A549 (cell line): ENCODE data around the gene FAM234B. TPM values are rescaled to one million over a fixed set of nuclear protein-coding genes. Genes with fewer than 3 reads are reported as not detected.

ENCODE experiments used
- ATAC-seq, 2 experiments: fragments of 200-7000 bp in 1 of 2; fragments of >200 bp in 1 of 2; cut with Nextera tagmentation in 1 of 2; cut with Tn5 transposase in 1 of 2; 3 replicates each; pipeline versions ENCODE4 v1.8.0 to v1.9.1; 2018 to 2020; ENCODE audit warnings: mild to moderate bottlenecking in 1 of 2, moderate library complexity in 1 of 2
- CTCF ChIA-PET: fragments of 300-600 bp; sonication (Branson Sonifier 250); formaldehyde crosslinking; extraction: SDS; loops from one replicate; lab custom pipeline; 2021; ENCODE audit warnings: antibody characterized with exemption, inconsistent platforms; lab: Yijun Ruan, JAX
- POLR2A ChIA-PET: fragments of 350-600 bp; formaldehyde crosslinking; extraction: SDS; loops from one replicate; lab custom pipeline; 2021; ENCODE audit warnings: antibody characterized with exemption, inconsistent platforms; lab: Yijun Ruan, JAX
- DNase-seq, 2 experiments: peaks; one replicate each; pipeline versions ENCODE4 v3.0.0 to v3.0.0-alpha.2; 2011 to 2016; ENCODE audit warnings: low read depth in 1 of 2, low spot score in 1 of 2
- FAIRE-seq: peaks from 2 replicates; lab custom pipeline; 2011; peaks lifted over from hg19 to GRCh38; lab: Jason Lieb, UNC
- H3K27ac ChIP-seq, 2 experiments: fragments of >200 bp; sonication (Bioruptor Twin); formaldehyde crosslinking; 3 replicates each; pipeline ENCODE4 v1.5.1; 2016 to 2017
- H3K4me1 ChIP-seq: fragments of >200 bp; sonication (Bioruptor Twin); formaldehyde crosslinking; 3 replicates; pipeline ENCODE4 v1.6.1; 2016
- H3K4me2 ChIP-seq: fragments of >200 bp; sonication (Bioruptor Twin); formaldehyde crosslinking; 3 replicates; pipeline ENCODE4 v1.6.1; 2016
- H3K4me3 ChIP-seq: fragments of >200 bp; sonication (Bioruptor Twin); formaldehyde crosslinking; 3 replicates; pipeline ENCODE4 v1.5.1; 2016
- H3K9me3 ChIP-seq: fragments of >200 bp; sonication (Bioruptor Twin); formaldehyde crosslinking; 3 replicates; pipeline ENCODE4 v1.6.1; 2016
- ATOH8 ChIP-seq: fragments of 250-450 bp; sonication (Bioruptor Pico); IDR thresholded peaks from 2 replicates; pipeline ENCODE4 v1.5.0; 2020; ENCODE audit warnings: low read depth, mild to moderate bottlenecking, moderate library complexity
- CBX8 ChIP-seq: fragments of 200-600 bp; sonication (generic); IDR thresholded peaks from 2 replicates; pipeline ENCODE4 v1.6.1; 2016
- CHD2 ChIP-seq: fragments of 150-350 bp; IDR thresholded peaks from 2 replicates; pipeline ENCODE4 v1.6.1; 2014; ENCODE audit warnings: low read length; ENCODE audit not compliant: partially characterized antibody
- CHD4 ChIP-seq: fragments of 200-600 bp; sonication (generic); IDR thresholded peaks from 2 replicates; pipeline ENCODE4 v1.6.1; 2016; ENCODE audit warnings: antibody characterized with exemption, mild to moderate bottlenecking, borderline replicate concordance
- E2F6 ChIP-seq: IDR thresholded peaks from 2 replicates; pipeline ENCODE4 v1.6.1; 2012; ENCODE audit warnings: low read depth, borderline replicate concordance
- EHF ChIP-seq: fragments of 250-450 bp; sonication (Bioruptor Pico); IDR thresholded peaks from 2 replicates; pipeline ENCODE4 v1.5.0; 2020; ENCODE audit warnings: mild to moderate bottlenecking
- EHMT2 ChIP-seq: fragments of 200-600 bp; sonication (generic); IDR thresholded peaks from 2 replicates; pipeline ENCODE4 v1.6.1; 2016; ENCODE audit warnings: antibody characterized with exemption, low read depth, mild to moderate bottlenecking, moderate library complexity
- FOSB ChIP-seq: fragments of 250-450 bp; sonication (Bioruptor Pico); IDR thresholded peaks from 2 replicates; pipeline ENCODE4 v1.5.0; 2020; ENCODE audit warnings: mild to moderate bottlenecking, moderate library complexity
- HDAC2 ChIP-seq: fragments of 200-600 bp; sonication (generic); IDR thresholded peaks from 2 replicates; pipeline ENCODE4 v1.6.1; 2016
- HES2 ChIP-seq: fragments of >200 bp; sonication (Bioruptor Twin); formaldehyde crosslinking; IDR thresholded peaks from 2 replicates; pipeline ENCODE4 v1.6.1; 2016
- HMGXB4 ChIP-seq: fragments of 250-450 bp; sonication (Bioruptor Pico); IDR thresholded peaks from 2 replicates; pipeline ENCODE4 v1.5.0; 2021; ENCODE audit warnings: mild to moderate bottlenecking, moderate library complexity, borderline replicate concordance
- HOXB13 ChIP-seq: fragments of 250-450 bp; sonication (Bioruptor Pico); IDR thresholded peaks from 2 replicates; pipeline ENCODE4 v1.5.0; 2020; ENCODE audit warnings: low read depth, mild to moderate bottlenecking, moderate library complexity
- HOXB5 ChIP-seq: fragments of 250-450 bp; sonication (Bioruptor Pico); IDR thresholded peaks from 2 replicates; pipeline ENCODE4 v1.5.0; 2020; ENCODE audit warnings: mild to moderate bottlenecking, moderate library complexity
- KDM5A ChIP-seq: fragments of 200-600 bp; sonication (generic); IDR thresholded peaks from 2 replicates; pipeline ENCODE4 v1.6.1; 2016; ENCODE audit warnings: antibody characterized with exemption, mild to moderate bottlenecking
- MAZ ChIP-seq: fragments of 150-350 bp; IDR thresholded peaks from 2 replicates; pipeline ENCODE4 v1.6.1; 2014; ENCODE audit warnings: antibody characterized with exemption, low read depth, low read length, borderline replicate concordance
- MYC ChIP-seq: IDR thresholded peaks from 2 replicates; pipeline ENCODE4 v1.6.1; 2012; ENCODE audit warnings: mild to moderate bottlenecking, inconsistent platforms, low read length, improper control_type of control experiment, borderline replicate concordance
- PHF8 ChIP-seq: fragments of 200-600 bp; sonication (generic); IDR thresholded peaks from 2 replicates; pipeline ENCODE4 v1.6.1; 2016; ENCODE audit warnings: low read depth, mild to moderate bottlenecking, antibody characterized with exemption, moderate library complexity, borderline replicate concordance
- POLR2AphosphoS2 ChIP-seq: conservative IDR thresholded peaks from 2 replicates; pipeline ENCODE4 v1.6.1; 2012; ENCODE audit warnings: low read length, improper control_type of control experiment, inconsistent platforms
- RAD21 ChIP-seq, 2 experiments: fragments of >200 bp in 1 of 2; sonication (Bioruptor Twin) in 1 of 2; formaldehyde crosslinking in 1 of 2; IDR thresholded peaks in 1 of 2; conservative IDR thresholded peaks in 1 of 2; 2 replicates in 1 of 2; 3 replicates in 1 of 2; pipeline ENCODE4 v1.6.1; 2012 to 2018; ENCODE audit warnings: inconsistent platforms in 1 of 2
- RARB ChIP-seq: fragments of 250-450 bp; sonication (Bioruptor Pico); IDR thresholded peaks from 2 replicates; pipeline ENCODE4 v1.8.0; 2021; ENCODE audit warnings: mild to moderate bottlenecking, moderate library complexity
- RCOR1 ChIP-seq: fragments of 150-350 bp; IDR thresholded peaks from 2 replicates; pipeline ENCODE4 v1.6.1; 2014; ENCODE audit warnings: antibody characterized with exemption, low read length, low read depth
- SREBF2 ChIP-seq: fragments of 450-650 bp; IDR thresholded peaks from 2 replicates; pipeline ENCODE4 v1.6.1; 2014; ENCODE audit warnings: mild to moderate bottlenecking, moderate library complexity
- TFCP2L1 ChIP-seq: fragments of 250-450 bp; sonication (Bioruptor Pico); IDR thresholded peaks from 2 replicates; pipeline ENCODE4 v1.5.0; 2021; ENCODE audit warnings: mild to moderate bottlenecking
- ZFP36 ChIP-seq: fragments of 450-650 bp; IDR thresholded peaks from 2 replicates; pipeline ENCODE4 v1.6.1; 2014; ENCODE audit warnings: borderline replicate concordance; ENCODE audit not compliant: partially characterized antibody
- ZNF302 ChIP-seq: fragments of 250-450 bp; sonication (Bioruptor Pico); IDR thresholded peaks from 2 replicates; pipeline ENCODE4 v1.9.0; 2021; ENCODE audit warnings: inconsistent platforms, mild to moderate bottlenecking, moderate library complexity
- WGBS: methylation state at CpG from one replicate; pipeline ENCODE4 v1.1.6; 2017; ENCODE audit errors: missing lambda C conversion rate; 5-methylcytosine and 5-hydroxymethylcytosine counted together
- polyA plus RNA-seq, 4 experiments: library from polyadenylated mRNA; depleted of rRNA in 3 of 4; stranded (reverse); fragments of >200 nt; fragmentation: RNase III in 1 of 4; extraction: RNeasy Plus Mini Kit Qiagen cat#74134 plus additional on column Dnase treatment in 1 of 4; gene quantifications; 2 replicates in 3 of 4; 3 replicates in 1 of 4; pipeline ENCODE4 v1.2.3, GENCODE V29; 2011 to 2017
- TF ChIP-seq, protein P1 (sequence below): IDR thresholded peaks from 2 replicates; pipeline ENCODE4 v1.6.1; 2012

FAM234B gene
- polyA plus RNA-seq, 2 of the 4 experiments (the other 2 are of a cell fraction), result 2.6 to 7.5 TPM

GRCh38 chr12:13074396-13075117 is 30.4 kb downstream of the FAM234B start:
- CTCF ChIA-PET, result interaction anchor here (0.6 to 1.2 kb wide), 3 partner anchors 9 to 138 kb away, joined by 3 to 4 read pairs (median 3); no protein-coding TSS in a partner anchor
- no peak overlapping the region for H3K4me3 ChIP-seq
- H3K27ac ChIP-seq, result no peak overlapping the region
- FAIRE-seq (no peak), ATAC-seq (no peak), DNase-seq (no peak)
- no peaks in the 10 kb centered on the region for H3K4me1 ChIP-seq
- TF ChIP-seq TFCP2L1 (CRISPR knock-in tag) (no peak), POLR2AphosphoS2 (no peak), HMGXB4 (CRISPR knock-in tag) (no peak), ATOH8 (CRISPR knock-in tag) (no peak), RCOR1 (no peak), CHD4 (no peak), SREBF2 (no peak), E2F6 (no peak), MYC (no peak), EHF (CRISPR knock-in tag) (no peak), KDM5A (no peak), HDAC2 (no peak), EHMT2 (no peak), RAD21 (conservative IDR thresholded peaks at IDR 0.05 in 1 of 2, IDR thresholded peaks at IDR 0.05 in 1 of 2) (no peak), PHF8 (no peak), ZFP36 (no peak), HOXB5 (CRISPR knock-in tag) (no peak), RARB (CRISPR knock-in tag) (no peak), CBX8 (no peak), CHD2 (no peak)
- no peaks in the 10 kb centered on the region for H3K9me3 ChIP-seq
- H3K4me2 ChIP-seq, result no peak overlapping the region
- WGBS, result 73% methylated on average over 3 of the region's 3 CpGs
- POLR2A ChIA-PET, result no interaction called here

DNA sequence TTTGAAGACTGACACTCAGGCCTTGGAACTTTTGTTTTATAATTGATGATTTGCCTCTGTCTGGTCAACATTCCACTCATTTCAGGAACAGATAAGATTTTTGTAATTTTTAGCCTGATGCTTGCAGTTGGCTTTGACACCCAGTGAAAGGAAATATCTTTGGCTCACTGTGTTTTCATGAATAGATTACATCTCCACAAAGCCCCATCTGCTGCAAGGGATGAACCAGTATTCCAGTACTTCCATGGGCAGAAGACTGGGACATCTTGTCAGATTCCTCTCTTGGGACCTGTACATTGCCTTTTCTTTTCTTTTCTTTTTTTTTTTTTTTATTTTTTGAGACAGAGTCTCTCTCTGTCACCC is 30.9 kb downstream of the FAM234B start:
- Histone ChIP-seq H3K4me2 (no peak overlapping the region), H3K4me3 (no peak overlapping the region), H3K27ac (no peak overlapping the region), H3K4me1 (no peaks in the 10 kb centered on the region), H3K9me3 (no peaks in the 10 kb centered on the region)
- TF ChIP-seq MAZ (no peak), ZNF302 (CRISPR knock-in tag) (no peak), HOXB13 (CRISPR knock-in tag) (no peak), POLR2AphosphoS2 (no peak), RARB (CRISPR knock-in tag) (no peak), HES2 (no peak), FOSB (CRISPR knock-in tag) (no peak), PHF8 (no peak), HMGXB4 (CRISPR knock-in tag) (no peak)
- TF ChIP-seq, protein P1, sequence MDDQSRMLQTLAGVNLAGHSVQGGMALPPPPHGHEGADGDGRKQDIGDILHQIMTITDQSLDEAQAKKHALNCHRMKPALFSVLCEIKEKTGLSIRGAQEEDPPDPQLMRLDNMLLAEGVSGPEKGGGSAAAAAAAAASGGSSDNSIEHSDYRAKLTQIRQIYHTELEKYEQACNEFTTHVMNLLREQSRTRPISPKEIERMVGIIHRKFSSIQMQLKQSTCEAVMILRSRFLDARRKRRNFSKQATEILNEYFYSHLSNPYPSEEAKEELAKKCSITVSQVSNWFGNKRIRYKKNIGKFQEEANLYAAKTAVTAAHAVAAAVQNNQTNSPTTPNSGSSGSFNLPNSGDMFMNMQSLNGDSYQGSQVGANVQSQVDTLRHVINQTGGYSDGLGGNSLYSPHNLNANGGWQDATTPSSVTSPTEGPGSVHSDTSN, result no peak
- no peak for FAIRE-seq
- ChIA-PET CTCF (no interaction called here), POLR2A (no interaction called here)
- DNase-seq, result no peak
- no peak for ATAC-seq
